GM12873 (cell line): ENCODE results near the gene DENND1A.

Experiments
- TF ChIP-seq, protein P1 (sequence below): IDR thresholded peaks from 2 replicates; pipeline ENCODE4 v1.5.1; 2012; ENCODE audit warnings: low read depth, mild to moderate bottlenecking, moderate library complexity, low read length, control low read depth; ENCODE audit not compliant: insufficient read depth; ENCODE audit errors: missing control alignments

DENND1A gene

DNA sequence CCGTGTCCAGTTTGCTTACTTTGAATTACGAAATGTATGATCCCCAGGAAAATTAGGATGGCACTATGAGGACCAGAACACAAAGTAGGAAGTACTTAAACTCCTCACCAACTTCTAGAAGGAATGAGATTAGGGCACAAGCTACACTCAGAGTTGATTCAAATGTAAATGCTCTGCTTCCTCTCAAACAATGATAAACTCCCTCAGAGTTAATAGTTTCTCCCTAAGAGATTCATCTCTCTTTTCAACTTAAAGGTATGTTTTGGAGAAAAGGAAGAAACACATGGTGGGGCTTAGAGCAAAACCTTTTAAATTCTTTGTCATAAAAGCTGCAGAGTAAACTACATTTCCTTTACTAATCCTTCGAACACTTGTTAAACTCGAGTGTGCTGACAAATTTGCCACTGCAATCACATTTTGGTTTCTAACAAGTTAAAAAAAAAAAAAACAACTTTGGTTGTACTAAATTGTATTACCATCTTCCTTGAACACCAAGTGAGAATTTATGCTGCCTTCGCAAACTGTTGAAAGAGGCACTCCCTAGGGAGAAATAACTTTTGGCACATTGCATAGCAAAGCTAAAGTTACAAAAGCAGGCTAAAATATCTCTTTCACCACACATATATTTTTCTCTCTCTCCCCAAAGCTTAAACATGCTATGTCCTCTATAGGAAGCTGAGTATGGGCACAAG, 66.6 kb downstream of the DENND1A start:
- TF ChIP-seq, protein P1, sequence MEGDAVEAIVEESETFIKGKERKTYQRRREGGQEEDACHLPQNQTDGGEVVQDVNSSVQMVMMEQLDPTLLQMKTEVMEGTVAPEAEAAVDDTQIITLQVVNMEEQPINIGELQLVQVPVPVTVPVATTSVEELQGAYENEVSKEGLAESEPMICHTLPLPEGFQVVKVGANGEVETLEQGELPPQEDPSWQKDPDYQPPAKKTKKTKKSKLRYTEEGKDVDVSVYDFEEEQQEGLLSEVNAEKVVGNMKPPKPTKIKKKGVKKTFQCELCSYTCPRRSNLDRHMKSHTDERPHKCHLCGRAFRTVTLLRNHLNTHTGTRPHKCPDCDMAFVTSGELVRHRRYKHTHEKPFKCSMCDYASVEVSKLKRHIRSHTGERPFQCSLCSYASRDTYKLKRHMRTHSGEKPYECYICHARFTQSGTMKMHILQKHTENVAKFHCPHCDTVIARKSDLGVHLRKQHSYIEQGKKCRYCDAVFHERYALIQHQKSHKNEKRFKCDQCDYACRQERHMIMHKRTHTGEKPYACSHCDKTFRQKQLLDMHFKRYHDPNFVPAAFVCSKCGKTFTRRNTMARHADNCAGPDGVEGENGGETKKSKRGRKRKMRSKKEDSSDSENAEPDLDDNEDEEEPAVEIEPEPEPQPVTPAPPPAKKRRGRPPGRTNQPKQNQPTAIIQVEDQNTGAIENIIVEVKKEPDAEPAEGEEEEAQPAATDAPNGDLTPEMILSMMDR = no peak

GRCh38 chr9:123861756-123862120, 68.2 kb downstream of the DENND1A start:
- TF ChIP-seq, protein P1 = no peak

GRCh38 chr9:123861086-123861755, 68.7 kb downstream of the DENND1A start:
- TF ChIP-seq, protein P1 = no peak

- TF ChIP-seq, protein P1 = no peak
Observed at GRCh38 chr9:123860603-123861002, 69.3 kb downstream of the DENND1A start.

- TF ChIP-seq, protein P1 = no peak
Observed at GRCh38 chr9:123852403-123852802, 77.5 kb downstream of the DENND1A start.

- TF ChIP-seq, protein P1 = no peak
Observed at GRCh38 chr9:123851851-123852250, 78.1 kb downstream of the DENND1A start.

- TF ChIP-seq, protein P1 = no peak
Observed at GRCh38 chr9:123848447-123849085, 81.4 kb downstream of the DENND1A start.
